Inferior parietal cortex (tissue), 1 donor: Measurements from ENCODE around the gene POLG.

Source experiments
- DNase-seq: peaks from one replicate; pipeline ENCODE4 v3.0.0-alpha.2; 2016; ENCODE audit errors: extremely low spot score

The POLG gene

DNA sequence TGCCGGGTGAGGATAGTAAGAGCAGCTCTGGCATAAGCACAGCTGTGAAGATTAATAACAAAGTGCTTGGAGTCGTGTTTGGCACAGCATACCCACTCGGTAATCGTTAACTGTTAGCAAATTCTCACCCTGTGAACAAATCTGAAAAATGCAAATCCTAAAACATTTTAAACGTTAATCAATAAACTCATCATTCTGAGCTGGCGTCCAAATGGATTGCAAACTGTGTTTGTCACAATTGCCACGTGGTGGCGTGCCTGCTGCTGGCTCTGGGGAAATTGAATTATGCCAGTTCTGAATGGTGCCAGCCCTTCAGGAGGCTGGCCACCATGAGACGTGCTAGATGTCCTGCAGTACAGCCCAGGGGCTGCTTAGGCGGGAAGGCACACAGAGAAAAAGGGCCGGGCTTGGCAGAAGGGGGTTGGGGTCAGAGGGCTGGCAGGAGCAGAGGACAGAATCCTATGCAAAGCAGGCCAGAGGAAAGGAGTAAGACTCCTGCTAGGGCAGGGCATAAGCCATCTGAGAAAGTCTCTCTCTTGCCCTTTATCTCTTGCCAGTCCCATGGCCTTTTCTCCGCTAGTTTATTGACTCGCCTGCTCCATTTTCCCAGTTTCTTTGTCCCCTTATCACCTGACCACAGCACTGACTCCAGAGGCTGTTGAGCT, 22.1 kb upstream of the POLG start:
- DNase-seq = peak; percentile 72

- no peak for DNase-seq
Measured at GRCh38 chr15:89353991-89354390, 19.4 kb upstream of the POLG start.

DNA sequence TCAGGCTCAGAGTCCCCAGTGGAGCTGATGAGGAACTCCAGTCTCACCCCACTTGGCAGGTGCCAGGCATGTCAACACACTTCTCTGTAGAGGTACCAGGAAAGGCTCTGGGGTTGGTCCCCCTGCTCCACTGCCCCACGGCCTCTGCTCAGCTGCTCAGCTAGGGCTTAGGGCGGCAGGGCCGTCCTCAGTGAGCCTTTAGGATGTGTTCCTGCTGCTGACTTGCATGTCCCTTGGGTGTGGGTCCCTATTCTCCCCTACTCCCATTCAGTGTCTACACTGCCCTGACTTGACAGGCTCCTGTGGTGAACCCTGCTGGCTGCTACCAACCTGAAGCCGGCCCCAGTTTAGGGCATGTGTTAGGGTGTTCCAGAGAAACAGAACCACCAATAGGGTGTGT, 17.9 kb upstream of the POLG start:
- DNase-seq = no peak

GRCh38 chr15:89349206-89349558, 14.6 kb upstream of the POLG start:
- no peak for DNase-seq

- no peak for DNase-seq
Measured at GRCh38 chr15:89346516-89347231, 12.1 kb upstream of the POLG start.

GRCh38 chr15:89345248-89345647, 10.6 kb upstream of the POLG start:
- DNase-seq = no peak

- no peak for DNase-seq
Measured at GRCh38 chr15:89342840-89343239, 8.2 kb upstream of the POLG start.

DNA sequence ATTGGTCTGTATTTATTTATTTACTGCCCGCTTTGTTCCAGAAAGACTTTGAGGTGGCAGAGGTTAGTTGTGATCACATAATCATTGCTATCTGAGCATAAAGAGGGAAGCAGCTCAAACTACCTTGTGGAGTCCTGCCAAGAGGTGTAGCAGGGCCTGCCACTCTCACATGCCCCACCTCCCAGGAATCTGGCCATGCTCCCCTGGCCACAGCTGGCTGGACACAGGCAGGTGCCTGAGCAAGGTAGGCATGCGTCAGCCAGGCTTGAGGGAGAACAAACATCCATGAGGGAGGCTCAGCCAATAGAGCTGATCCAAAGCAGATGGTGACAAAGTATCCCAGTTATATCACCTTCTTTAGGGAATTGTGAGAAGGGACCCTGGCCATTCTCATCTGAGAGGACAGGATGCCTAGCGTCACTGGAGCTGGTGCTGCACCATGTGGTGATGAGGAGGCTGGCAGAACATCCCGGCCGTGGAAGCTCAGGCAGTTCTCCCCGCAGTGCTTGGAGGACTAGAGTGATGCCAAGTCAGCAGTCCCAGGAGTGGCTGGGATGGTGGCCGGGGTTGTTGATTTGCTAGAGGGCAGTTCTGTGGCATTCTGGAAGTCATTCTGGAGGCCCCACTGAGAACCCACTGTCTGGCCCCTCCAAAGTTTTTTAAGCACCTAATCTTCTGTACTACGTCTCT, 6.8 kb upstream of the POLG start:
- no peak for DNase-seq

DNA sequence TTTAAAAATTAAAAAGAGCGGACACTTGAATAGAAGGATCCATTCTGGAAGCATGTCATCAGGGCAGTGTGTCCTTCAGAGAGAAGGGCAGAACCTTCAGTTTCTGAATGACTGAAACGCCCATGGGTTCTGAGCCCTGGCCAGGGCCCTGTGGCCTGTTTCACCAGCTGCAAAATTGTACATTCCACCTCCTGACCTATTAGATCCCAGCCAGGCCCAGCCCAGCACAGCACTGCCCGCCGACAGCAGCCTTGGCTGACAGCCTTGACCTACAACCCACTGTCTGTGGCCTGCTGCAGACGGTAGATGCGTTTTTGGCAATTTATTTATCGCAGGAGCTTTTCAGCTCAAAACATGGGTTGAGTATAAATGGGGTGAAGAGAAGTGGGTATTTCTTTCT, 5.9 kb upstream of the POLG start:
- DNase-seq = no peak

- DNase-seq = no peak
Measured at GRCh38 chr15:89338036-89338435, 3.4 kb upstream of the POLG start.

GRCh38 chr15:89335298-89336041, 846 bp upstream of the POLG start:
- no peak for DNase-seq

DNA sequence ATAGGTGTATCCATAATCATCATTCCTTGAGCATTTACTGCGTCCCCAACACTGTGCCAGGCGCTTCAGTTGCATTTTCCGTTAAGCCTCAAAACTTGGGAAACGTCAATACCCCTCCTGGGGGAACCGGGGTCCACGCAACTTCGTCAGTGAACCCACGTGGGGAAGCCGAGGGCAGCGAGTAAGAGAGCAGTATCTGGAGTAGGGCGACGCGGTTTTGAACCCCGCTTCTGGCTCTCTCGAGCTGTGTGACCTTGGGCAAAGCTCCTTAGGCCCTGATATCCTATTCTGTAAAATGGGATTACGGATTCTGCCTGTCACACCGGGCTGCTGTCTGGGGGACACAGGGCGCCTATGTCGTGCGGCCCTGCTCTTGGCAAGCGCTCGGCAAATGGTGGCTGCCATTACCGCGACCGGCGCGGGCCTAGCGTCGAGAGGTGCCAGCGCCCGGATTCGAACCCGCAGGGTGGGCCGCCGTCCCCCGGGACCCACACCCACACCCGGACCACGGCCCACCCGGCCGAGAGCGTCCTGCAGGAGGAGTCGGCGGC, 590 bp downstream of the POLG start:
- no peak for DNase-seq

DNA sequence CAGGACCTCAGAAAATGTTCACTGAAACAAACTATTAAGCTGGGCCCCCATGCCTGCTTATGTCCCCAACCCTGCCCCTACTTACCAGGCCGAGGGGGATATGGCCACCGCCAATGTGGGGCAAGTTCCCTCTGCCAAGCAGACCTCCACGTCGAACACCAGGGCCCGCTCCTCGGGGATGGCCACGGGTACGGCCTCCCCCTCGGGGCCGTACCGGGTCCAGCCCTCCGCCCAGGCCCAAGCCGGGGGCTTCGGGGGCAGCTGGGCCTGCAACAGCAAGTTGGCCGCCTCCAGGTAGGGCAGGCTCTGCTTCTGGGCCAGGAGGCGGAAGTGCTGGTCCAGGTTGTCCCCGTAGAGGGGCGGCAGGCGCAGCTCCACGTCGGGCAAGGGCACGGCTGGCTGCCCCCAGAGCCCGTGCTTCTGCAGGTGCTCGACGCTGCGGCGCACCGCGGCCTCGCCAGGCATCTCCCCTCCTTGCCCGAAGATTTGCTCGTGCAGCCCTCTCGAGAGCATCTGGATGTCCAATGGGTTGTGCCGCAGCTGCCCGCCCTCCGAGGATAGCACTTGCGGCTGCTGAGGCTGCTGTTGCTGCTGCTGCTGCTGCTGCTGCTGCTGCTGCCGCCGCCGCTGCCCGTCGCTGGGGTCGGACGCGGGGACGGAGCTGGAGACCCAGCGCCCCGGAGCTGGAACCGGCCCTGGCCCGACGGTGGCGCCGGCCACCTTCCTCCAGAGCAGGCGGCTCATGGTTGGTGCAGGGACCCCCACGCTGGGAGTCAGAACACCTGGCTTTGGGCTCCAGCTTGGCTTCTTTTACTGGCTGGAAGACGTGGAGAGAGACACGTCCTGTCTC, 1.4 kb downstream of the POLG start:
- no peak for DNase-seq

DNA sequence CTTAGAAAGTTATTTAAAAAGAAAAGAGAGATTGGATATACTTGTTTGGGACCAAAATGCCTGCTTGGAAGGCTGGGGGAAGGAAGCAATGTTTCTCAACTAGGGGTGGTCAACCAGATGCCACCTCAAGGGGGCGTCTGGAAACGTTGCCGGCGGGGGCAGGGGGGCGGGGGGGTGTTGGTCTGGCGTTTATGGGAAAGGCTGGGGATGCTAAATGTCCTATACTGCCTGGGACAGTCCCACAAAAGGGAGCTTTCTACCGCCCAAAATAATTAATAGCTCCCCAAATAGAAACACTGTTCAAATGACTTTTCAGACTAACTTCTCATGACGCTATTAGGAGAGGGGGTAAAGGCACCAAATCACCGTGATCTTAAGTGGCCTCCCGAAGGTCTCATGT, 2.2 kb downstream of the POLG start:
- no peak for DNase-seq

DNA sequence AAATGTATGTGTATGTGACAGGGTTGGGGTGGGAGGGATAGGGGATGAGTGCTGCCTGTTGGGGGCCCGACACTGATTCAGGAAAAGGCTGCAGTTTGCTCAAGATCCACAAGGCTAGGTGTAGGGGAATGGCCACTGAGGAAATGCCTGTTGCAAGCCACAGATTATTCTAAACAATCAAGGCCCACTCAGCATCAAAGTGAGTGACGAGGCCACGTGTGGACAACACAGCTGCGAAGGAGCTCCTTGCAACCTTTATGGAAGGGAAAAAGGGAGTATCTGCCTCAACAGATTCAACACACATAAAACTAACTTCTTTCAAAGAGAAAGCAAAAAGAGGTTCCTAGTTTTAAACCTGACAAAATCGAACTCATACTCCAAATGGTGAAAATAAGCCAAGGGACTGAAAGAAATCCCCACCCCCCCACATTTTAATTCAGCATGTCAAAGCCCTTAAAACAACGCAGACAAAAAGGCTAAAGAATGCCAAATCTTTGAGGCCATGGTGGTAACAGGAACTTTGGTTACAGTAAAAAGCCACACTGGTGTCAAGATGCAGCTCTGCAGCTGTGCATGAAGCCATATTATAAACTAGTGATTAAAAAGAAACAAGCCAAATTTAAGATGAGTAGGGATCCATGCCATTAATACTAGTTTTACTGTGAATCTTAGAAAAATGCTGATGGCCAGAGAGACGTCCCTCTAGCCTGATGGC, 3.6 kb downstream of the POLG start:
- no peak for DNase-seq

GRCh38 chr15:89330119-89330518, 4.5 kb downstream of the POLG start:
- no peak for DNase-seq

DNA sequence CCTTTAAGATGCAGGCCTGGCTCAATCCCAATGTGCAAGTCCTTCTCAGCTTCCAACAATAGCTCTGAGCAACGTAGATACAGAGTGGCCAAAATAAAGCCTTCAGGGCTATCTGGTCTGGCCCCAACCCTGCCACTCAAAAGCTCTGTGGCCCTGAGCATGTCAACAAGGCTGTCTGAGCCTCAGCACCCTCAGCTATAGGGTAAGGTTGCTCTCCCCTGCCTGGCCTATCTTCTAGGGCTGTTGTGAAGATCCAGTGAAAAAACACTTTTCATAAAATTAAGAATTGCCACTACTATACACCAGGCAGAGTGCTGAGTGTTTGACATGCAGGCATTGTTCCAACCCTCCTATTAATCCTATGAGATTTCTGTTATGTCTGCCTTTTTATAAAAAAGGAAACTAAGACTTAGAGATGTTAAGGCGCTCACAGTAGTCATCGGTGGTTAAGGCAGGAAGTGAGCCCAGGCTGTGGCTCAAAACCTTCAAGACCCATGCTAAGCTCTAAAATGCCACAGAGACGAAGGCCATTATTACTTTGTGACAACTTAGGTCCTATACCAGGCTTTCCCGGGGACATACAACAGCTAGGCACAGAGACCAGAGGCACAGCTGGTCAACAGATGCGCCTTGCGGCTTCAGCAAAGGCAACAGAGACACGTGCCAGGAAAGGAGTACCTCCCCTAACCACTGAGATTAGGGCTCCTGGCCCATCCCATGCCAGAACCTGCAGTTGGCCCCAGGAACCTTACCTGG, 5.1 kb downstream of the POLG start:
- no peak for DNase-seq

DNA sequence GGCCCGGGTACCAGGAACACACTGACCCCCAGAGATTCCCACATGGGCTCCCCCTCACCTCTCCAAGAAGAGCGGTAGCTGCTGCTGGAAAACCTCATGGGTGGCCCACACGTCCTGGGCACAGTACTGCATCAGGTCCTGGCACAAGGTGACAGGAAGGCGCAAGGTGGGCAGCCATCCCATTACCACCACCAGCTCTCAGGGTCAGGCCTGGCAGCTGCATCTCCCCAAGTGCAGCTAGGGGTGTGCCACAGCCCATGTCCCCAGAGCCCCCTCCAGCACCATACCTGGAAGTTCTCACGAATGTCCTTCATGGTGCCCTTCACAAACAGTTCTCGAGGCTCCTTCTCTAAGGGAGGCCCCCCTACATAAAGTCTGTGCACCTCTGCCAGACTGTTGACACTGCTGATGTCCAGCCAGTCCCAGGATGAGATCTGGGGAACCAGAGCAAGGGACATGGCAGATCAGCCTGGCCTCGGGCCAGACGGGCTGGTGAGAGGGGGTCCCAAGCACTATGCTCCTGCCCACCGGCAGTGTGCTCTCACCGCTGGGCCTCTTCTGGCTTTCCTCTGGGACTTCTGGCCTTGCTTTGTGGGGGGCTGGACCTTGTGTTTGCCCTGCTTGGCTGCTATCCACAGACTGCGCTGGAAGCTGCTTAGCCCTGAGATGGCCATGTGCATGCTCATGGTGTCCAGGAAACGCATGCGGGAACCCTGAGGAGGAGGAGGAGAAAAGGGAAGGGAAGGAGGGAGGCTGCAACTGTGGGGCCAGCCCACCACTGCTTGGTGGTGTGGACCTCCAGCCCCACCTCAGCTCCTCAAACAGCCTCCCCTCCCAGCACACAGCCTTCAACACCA, 6.0 kb downstream of the POLG start:
- no peak for DNase-seq

DNA sequence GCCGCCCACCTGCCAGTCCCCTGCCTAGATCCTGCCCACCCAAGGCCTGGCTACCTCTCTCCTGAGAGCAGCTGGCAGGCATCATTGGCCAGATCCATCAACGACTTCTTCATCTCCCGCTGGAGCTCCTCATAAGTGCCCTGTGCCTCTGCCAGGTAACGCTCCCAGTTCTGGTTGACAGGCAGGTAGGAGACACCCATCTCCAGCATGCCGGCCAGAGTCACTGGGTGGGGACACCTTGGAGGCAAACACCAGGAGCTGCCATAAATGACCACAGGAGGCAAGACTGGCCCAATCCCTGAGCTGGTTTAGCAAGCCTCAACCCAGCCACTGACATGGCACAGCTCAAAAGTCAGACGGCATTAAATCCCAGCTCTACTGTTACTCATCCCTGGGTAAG, 7.5 kb downstream of the POLG start:
- no peak for DNase-seq
